ENCODE data around the gene APOBEC3C.
"Not testable (repeated sequence)": the region's sequence is repeated elsewhere in the genome, so short reads cannot be mapped to it uniquely, and the experiment has no call there.

Gene APOBEC3C

DNA sequence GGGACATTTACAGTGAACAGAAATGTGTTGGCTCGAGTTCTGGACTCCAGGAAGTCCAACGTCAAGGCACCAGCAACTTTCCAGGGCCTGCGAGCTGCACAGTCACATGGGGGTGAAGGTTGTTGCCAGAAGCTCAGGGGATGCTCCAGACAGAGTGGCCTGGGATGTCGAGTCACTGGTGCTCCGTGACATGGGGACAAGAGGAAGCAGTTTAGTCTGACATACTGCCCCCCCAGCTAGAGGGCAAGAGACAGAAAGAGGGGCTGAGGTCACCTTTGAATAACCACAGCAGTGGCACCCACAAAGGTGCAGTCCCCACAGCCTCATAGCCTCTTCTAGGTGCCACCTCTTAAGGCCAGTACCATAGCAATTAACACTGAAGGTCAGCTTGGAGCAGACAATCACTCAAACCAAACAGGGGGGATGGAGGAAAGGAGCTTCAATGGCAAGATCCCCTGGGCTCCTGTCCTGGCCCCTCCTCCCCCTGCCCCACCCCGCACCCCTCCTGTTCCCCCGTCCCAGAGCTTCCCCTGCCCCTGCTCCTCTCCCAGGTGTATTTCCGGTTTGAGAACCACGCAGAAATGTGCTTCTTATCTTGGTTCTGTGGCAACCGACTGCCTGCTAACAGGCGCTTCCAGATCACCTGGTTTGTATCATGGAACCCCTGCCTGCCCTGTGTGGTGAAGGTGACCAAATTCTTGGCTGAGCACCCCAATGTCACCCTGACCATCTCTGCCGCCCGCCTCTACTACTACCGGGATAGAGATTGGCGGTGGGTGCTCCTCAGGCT lies 10.7 kb downstream of the APOBEC3C start:
- no peak for DNase-seq

- no peak for DNase-seq
These were observed 12.6 kb downstream of the APOBEC3C start for GRCh38 chr22:39026509-39027150.

GRCh38 chr22:39027717-39028116 lies 13.7 kb downstream of the APOBEC3C start:
- no peak for DNase-seq

DNA sequence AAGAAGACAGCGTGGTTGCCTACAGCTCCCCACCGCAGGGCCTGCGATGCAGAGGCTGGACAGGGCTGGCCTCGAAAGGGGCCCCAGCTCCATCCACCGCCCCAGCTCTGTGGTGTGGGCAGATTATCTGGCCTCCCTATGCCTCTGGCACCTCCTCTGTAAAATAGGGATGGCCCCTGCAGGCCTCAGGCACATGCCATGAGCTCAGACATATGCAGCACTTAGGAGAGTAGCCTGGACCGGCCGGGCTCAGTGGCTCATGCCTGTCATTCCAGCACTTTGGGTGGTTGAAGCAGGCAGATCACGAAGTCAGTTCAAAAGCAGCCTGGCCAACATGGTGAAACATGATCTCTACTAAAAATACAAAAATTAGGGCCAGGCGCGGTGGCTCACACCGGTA lies 14.2 kb downstream of the APOBEC3C start:
- DNase-seq: no peak

DNA sequence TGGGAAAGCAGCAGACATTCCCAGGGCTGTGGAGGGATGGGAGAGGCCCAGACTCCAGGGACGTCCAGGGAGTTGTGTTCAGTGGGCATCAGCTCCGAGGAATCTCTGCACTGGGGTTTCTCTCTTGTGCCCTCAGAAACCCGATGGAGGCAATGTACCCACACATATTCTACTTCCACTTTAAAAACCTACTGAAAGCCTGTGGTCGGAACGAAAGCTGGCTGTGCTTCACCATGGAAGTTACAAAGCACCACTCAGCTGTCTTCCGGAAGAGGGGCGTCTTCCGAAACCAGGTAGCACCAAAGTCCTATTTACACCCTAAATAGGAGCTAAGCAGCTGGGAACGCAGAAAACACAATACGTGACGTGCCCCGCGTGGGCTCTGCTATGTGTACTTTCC lies 15.2 kb downstream of the APOBEC3C start:
- no peak for DNase-seq

DNA sequence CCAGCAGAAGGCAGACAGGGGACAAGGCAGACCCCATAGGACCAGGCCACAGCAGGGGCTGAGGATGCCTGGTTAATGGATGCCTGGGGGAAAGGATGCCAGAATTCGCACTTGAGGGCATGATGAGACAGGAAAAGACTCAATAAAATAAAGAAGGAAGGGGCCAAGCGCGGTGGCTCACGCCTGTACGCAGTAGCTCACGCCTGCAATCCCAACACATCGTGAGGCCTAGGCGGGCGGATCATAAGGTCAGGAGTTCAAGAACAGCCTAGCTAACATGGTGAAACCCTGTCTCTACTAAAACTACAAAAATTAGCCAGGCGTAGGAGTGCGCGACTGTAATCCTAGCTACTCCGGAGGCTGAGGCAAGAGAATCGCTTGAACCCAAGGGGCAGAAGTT lies 16.6 kb downstream of the APOBEC3C start:
- DNase-seq: no peak

DNA sequence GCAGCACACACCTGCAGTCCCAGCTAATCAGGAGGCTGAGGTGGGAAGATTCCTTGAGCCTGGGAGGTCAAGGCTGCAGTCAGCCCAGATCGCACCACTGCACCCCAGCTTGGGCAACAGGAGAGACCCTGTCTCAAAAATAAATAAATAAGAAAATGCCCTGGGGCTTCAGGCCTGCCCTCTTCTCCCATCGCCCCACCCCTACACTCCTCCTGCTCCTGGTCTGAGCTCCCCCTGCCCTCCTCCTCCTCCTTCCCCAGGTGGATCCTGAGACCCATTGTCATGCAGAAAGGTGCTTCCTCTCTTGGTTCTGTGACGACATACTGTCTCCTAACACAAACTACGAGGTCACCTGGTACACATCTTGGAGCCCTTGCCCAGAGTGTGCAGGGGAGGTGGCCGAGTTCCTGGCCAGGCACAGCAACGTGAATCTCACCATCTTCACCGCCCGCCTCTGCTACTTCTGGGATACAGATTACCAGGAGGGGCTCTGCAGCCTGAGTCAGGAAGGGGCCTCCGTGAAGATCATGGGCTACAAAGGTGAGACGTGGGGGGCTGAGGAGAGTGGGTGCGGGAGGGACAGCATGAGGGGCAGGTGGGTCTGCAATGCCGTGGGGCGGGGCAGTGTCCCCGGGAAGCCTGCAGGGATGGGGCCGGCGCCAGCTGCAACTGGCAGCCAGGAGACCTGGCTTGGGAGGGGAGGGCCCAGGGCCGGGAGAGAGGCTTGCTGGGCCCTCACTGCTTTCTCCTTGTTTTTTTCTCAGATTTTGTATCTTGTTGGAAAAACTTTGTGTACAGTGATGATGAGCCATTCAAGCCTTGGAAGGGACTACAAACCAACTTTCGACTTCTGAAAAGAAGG lies 17.6 kb downstream of the APOBEC3C start:
- not testable (repeated sequence) for DNase-seq

- DNase-seq: not testable (repeated sequence)
These were observed 23.0 kb downstream of the APOBEC3C start for GRCh38 chr22:39037071-39037470.

- DNase-seq: no peak
These were observed 25.5 kb downstream of the APOBEC3C start for GRCh38 chr22:39039306-39040126.

GRCh38 chr22:39040155-39040537 lies 26.1 kb downstream of the APOBEC3C start:
- DNase-seq: not testable (repeated sequence)

- peak in 1 of 2 experiments; percentile 7 for DNase-seq
These were observed 26.7 kb downstream of the APOBEC3C start, which contains the start of gene APOBEC3F for GRCh38 chr22:39040538-39041296. TSS of gene APOBEC3F (plus strand) at chr22:39040864. CDS start at chr22:39040961, 97 bp downstream.

DNA sequence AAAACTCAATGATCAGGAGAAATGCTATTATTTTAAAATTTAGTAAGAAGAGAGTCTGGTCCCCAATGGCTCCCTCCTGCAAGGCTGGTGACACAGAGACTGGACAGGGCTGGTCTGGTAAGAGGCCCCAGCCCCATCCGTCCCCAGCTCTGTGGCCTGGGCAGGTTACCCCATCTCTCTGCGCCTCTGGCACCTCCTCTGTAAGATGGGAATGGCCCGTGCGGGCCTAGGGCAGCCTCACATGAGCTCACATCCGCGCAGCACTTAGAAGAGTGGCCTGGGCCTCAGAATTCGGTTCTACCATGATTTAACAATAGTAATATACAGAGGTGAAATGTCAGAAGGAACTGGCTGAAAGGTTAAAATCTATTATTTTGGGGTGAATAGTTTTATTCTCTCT lies 27.9 kb downstream of the APOBEC3C start:
- no peak for DNase-seq

GRCh38 chr22:39043063-39043462 lies 29.0 kb downstream of the APOBEC3C start:
- DNase-seq: not testable (repeated sequence)

DNA sequence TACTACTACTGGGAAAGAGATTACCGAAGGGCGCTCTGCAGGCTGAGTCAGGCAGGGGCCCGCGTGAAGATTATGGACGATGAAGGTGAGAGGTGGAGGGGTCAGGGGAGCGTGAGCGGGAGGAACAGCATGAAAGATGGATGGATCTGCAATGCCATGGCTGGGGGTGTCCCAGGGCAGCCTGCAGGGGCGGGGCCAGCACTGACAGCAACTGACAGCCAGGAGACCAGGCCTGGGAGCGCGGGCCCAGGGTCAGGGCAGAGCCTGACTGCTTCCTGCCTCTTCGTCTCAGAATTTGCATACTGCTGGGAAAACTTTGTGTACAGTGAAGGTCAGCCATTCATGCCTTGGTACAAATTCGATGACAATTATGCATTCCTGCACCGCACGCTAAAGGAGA lies 31.1 kb downstream of the APOBEC3C start:
- not testable (repeated sequence) for DNase-seq

- not testable (repeated sequence) for DNase-seq
These were observed 35.4 kb downstream of the APOBEC3C start for GRCh38 chr22:39049486-39049885.

- not testable (repeated sequence) for DNase-seq
These were observed 37.9 kb downstream of the APOBEC3C start for GRCh38 chr22:39051844-39052495.

DNA sequence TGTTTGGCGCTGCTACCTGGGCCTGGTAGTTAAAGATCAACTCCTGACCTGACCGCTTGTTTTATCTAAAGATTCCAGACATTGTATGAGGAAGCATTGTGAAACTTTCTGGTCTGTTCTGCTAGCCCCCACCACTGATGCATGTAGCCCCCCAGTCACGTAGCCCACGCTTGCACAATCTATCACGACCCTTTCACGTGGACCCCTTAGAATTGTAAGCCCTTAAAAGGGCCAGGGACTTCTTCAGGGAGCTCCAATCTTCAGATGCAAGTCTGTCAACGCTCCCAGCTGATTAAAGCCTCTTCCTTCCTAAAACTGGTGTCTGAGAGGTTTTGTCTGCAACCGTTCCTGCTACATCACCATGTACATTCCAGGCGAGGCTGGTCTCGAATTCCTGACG lies 41.6 kb downstream of the APOBEC3C start:
- no peak for DNase-seq

DNA sequence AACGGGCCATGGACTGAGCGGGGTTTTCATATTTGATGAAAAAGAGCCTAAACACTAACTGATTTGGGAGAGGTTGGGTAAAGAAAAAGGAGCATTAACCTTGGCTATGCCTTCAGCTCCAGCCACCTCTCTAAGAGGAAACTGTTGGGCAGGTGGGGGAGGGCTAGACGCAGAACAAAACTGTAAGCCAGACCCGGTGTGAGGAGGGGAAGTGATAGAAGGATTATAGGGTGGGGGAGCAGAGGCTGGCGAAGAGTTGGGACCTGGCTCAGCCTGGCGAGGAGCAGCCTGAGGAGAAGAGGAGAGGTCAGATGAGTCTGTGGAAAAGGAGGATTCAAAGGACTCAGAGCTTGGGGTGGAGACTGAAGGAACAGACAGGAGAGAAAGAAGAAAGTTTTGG lies 47.2 kb downstream of the APOBEC3C start:
- not testable (repeated sequence) for DNase-seq

DNA sequence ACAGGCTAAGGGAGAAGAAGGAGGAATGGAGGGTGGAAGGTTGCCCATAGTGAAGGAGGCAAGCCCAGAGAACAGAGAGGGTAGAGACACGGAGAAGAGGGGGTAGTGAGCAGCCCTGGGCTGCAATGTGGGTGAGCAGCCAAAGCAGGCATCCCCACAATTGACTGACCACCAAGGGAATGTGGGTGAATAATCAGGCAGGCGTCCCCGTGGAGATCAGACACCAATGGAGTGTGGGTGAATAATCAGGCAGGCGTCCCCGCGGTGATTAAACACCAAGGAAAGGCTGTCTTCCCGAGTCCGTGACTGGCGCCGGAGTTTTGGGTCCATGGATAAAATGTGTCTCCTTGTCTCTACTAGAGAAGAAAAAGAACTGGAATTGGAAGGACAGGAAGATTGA lies 47.9 kb downstream of the APOBEC3C start:
- DNase-seq: not testable (repeated sequence)

DNA sequence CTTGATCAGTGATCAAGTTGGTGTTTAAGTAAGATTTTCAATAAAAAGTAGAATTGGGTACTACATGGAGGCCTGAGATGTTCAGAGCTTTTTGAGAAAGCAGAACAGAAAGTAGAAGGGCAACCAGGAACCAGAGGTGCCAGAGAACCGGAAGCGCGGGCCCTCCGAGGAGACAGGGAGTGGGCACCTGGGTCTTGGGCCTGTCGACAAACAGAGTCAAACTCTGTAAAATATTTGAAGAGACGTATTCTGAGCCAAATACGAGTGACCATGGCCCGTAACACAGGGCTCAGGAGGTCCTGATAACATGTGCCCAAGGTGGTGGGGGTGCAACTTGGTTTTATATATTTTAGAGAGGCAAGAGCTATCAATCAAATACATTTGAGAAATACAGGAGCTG lies 49.8 kb downstream of the APOBEC3C start:
- DNase-seq: not testable (repeated sequence)
